HEK293 (cell line): Measurements from ENCODE around the gene SCN7A.

Experiments
- CTCF ChIA-PET: fragments of 350-600 bp; formaldehyde crosslinking; extraction: SDS; loops from one replicate; lab custom pipeline; 2021; ENCODE audit warnings: antibody characterized with exemption; lab: Yijun Ruan, JAX
- POLR2A ChIA-PET: fragments of 300-600 bp; formaldehyde crosslinking; extraction: SDS; loops from one replicate; lab custom pipeline; 2020; ENCODE audit warnings: antibody characterized with exemption, inconsistent platforms; lab: Yijun Ruan, JAX
- H3K27ac ChIP-seq: fragments of 200-500 bp; sonication (Bioruptor generic); 2 replicates; pipeline ENCODE4 v1.5.1; 2014; ENCODE audit warnings: low read depth, low read length, control low read depth, inconsistent platforms; ENCODE audit errors: extremely low read depth
- H3K36me3 ChIP-seq, 2 experiments: fragments of 200-500 bp in 1 of 2; sonication (Bioruptor generic) in 1 of 2; 1 replicate in 1 of 2; 2 replicates in 1 of 2; pipeline ENCODE4 v1.5.1; 2014 to 2017; ENCODE audit warnings: inconsistent platforms in 2 of 2, low read length in 2 of 2; ENCODE audit not compliant: control insufficient read depth in 2 of 2, insufficient read depth in 1 of 2
- H3K4me1 ChIP-seq: fragments of 200-500 bp; sonication (Bioruptor generic); 2 replicates; pipeline ENCODE4 v1.5.1; 2014; ENCODE audit warnings: mild to moderate bottlenecking, low read length, inconsistent platforms; ENCODE audit not compliant: control insufficient read depth, insufficient read depth
- H3K4me3 ChIP-seq: 2 replicates; pipeline ENCODE4 v1.5.1; 2011; ENCODE audit warnings: low read depth, mild to moderate bottlenecking, control low read depth, low read length, moderate library complexity
- H3K9me3 ChIP-seq: fragments of 200-500 bp; sonication (Bioruptor generic); 2 replicates; pipeline ENCODE4 v1.5.1; 2014; ENCODE audit warnings: low read depth, low read length, inconsistent platforms; ENCODE audit not compliant: control insufficient read depth, insufficient read depth
- GLIS1 ChIP-seq: fragments of 450-650 bp; formaldehyde crosslinking; IDR thresholded peaks from 2 replicates; pipeline ENCODE4 v1.5.1; 2016; ENCODE audit warnings: missing biosample characterization, missing genetic modification characterization
- INSM2 ChIP-seq: fragments of 450-650 bp; formaldehyde crosslinking; IDR thresholded peaks from 2 replicates; pipeline ENCODE4 v1.5.1; 2016; ENCODE audit warnings: missing biosample characterization, missing genetic modification characterization
- MZF1 ChIP-seq: fragments of 450-650 bp; formaldehyde crosslinking; IDR thresholded peaks from 2 replicates; pipeline ENCODE4 v1.5.1; 2017; ENCODE audit warnings: missing biosample characterization, missing genetic modification characterization, borderline replicate concordance
- SCRT2 ChIP-seq: fragments of 450-650 bp; formaldehyde crosslinking; IDR thresholded peaks from 2 replicates; pipeline ENCODE4 v1.5.1; 2016; ENCODE audit warnings: missing biosample characterization, missing genetic modification characterization
- SP3 ChIP-seq: fragments of 450-650 bp; formaldehyde crosslinking; IDR thresholded peaks from 2 replicates; pipeline ENCODE4 v1.5.1; 2016; ENCODE audit warnings: missing biosample characterization, missing genetic modification characterization
- YY2 ChIP-seq: fragments of 450-650 bp; formaldehyde crosslinking; IDR thresholded peaks from 2 replicates; pipeline ENCODE4 v1.5.1; 2016; ENCODE audit warnings: missing biosample characterization, missing genetic modification characterization
- ZBTB1 ChIP-seq: fragments of 450-650 bp; formaldehyde crosslinking; IDR thresholded peaks from 2 replicates; pipeline ENCODE4 v1.5.1; 2016; ENCODE audit warnings: missing biosample characterization, missing genetic modification characterization
- ZNF157 ChIP-seq: fragments of 450-650 bp; formaldehyde crosslinking; IDR thresholded peaks from 2 replicates; pipeline ENCODE4 v1.5.1; 2016; ENCODE audit warnings: missing biosample characterization, missing genetic modification characterization
- ZNF2 ChIP-seq: fragments of 450-650 bp; formaldehyde crosslinking; IDR thresholded peaks from 2 replicates; pipeline ENCODE4 v1.5.1; 2016; ENCODE audit warnings: missing biosample characterization, missing genetic modification characterization
- ZNF292 ChIP-seq: fragments of 450-650 bp; formaldehyde crosslinking; IDR thresholded peaks from 2 replicates; pipeline ENCODE4 v1.5.1; 2016; ENCODE audit warnings: low read depth, missing biosample characterization, missing genetic modification characterization, borderline replicate concordance
- ZNF404 ChIP-seq: fragments of 450-650 bp; formaldehyde crosslinking; IDR thresholded peaks from 2 replicates; pipeline ENCODE4 v1.5.1; 2017; ENCODE audit warnings: missing biosample characterization, missing genetic modification characterization
- ZNF416 ChIP-seq: fragments of 450-650 bp; formaldehyde crosslinking; IDR thresholded peaks from 2 replicates; pipeline ENCODE4 v1.5.1; 2016; ENCODE audit warnings: missing biosample characterization, missing genetic modification characterization
- ZNF544 ChIP-seq: fragments of 450-650 bp; formaldehyde crosslinking; IDR thresholded peaks from 2 replicates; pipeline ENCODE4 v1.5.0; 2017; ENCODE audit warnings: missing biosample characterization, missing genetic modification characterization
- ZNF561 ChIP-seq: fragments of 450-650 bp; IDR thresholded peaks from 2 replicates; pipeline ENCODE4 v1.5.1; 2018; ENCODE audit warnings: missing biosample characterization, missing genetic modification characterization, borderline replicate concordance
- ZNF623 ChIP-seq: fragments of 450-650 bp; formaldehyde crosslinking; IDR thresholded peaks from 2 replicates; pipeline ENCODE4 v1.5.1; 2016; ENCODE audit warnings: missing biosample characterization, missing genetic modification characterization
- ZNF654 ChIP-seq: fragments of 450-650 bp; formaldehyde crosslinking; IDR thresholded peaks from 2 replicates; pipeline ENCODE4 v1.5.1; 2016; ENCODE audit warnings: low read depth, missing biosample characterization, missing genetic modification characterization
- ZNF707 ChIP-seq: fragments of 450-650 bp; formaldehyde crosslinking; IDR thresholded peaks from 2 replicates; pipeline ENCODE4 v1.5.1; 2016; ENCODE audit warnings: missing biosample characterization, missing genetic modification characterization
- ZNF791 ChIP-seq: fragments of 450-650 bp; formaldehyde crosslinking; IDR thresholded peaks from 2 replicates; pipeline ENCODE4 v1.5.1; 2016; ENCODE audit warnings: missing biosample characterization, missing genetic modification characterization
- ZNF830 ChIP-seq: fragments of 450-650 bp; IDR thresholded peaks from 2 replicates; pipeline ENCODE4 v1.5.0; 2018; ENCODE audit warnings: missing biosample characterization, missing genetic modification characterization, low read depth, mild to moderate bottlenecking, moderate library complexity
- TF ChIP-seq, protein P1 (sequence below): fragments of 450-650 bp; IDR thresholded peaks from 2 replicates; pipeline ENCODE4 v1.5.1; 2018; ENCODE audit warnings: missing biosample characterization, missing genetic modification characterization
- TF ChIP-seq, protein P2 (sequence below): fragments of 450-650 bp; formaldehyde crosslinking; IDR thresholded peaks from 2 replicates; pipeline ENCODE4 v1.5.1; 2016; ENCODE audit warnings: missing biosample characterization, missing genetic modification characterization

SCN7A gene

DNA sequence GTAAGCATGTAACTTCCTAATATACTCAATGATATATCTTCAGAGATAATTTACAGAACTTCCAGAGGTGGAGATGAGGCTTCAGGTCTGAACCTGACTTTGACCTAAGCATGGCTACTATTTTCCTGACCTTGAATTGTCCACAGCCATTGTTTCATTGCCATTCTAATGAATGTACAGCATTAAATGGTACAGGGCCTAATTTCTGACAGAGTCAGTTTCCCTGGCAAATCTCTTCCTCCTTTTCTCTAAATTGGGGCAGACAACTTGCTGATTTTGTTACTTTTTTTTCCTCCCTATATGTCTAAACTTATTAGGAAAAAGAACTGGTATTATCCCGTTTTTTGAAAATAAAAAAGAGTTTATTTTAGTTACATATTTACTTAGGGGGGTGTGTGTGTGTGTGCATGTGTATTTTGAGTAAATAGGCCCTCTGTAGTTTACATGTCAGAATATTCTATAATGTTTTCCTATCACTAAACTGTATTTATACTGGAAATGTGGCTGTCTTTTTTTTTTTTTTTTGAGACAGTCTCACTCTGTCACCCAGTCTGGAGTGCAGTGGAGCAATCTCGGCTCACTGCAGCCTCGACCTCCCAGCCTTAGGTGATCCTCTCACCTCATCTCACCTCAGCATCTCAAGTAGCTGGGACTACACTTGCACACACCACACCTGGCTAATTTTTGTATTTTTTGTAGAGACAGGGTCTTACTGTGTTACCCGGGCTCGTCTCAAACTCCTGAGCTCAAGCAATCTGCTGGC, 75.0 kb downstream of the SCN7A start:
- no peaks in the 10 kb centered on the region for H3K36me3 ChIP-seq
- ChIA-PET POLR2A (no interaction called here), CTCF (interaction anchor here (0.6 to 2.0 kb wide), 13 partner anchors 10 to 394 kb away, joined by 3 to 14 read pairs (median 4); no protein-coding TSS in a partner anchor)
- H3K9me3 ChIP-seq: no peaks in the 10 kb centered on the region
- no peak for TF ChIP-seq ZNF404 (tag by site-specific recombination)
- TF ChIP-seq, protein P1, sequence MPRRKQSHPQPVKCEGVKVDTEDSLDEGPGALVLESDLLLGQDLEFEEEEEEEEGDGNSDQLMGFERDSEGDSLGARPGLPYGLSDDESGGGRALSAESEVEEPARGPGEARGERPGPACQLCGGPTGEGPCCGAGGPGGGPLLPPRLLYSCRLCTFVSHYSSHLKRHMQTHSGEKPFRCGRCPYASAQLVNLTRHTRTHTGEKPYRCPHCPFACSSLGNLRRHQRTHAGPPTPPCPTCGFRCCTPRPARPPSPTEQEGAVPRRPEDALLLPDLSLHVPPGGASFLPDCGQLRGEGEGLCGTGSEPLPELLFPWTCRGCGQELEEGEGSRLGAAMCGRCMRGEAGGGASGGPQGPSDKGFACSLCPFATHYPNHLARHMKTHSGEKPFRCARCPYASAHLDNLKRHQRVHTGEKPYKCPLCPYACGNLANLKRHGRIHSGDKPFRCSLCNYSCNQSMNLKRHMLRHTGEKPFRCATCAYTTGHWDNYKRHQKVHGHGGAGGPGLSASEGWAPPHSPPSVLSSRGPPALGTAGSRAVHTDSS (tag by site-specific recombination): no peak
- no peaks in the 10 kb centered on the region for H3K4me1 ChIP-seq
- H3K27ac ChIP-seq: no peak overlapping the region
- H3K4me3 ChIP-seq: no peak overlapping the region

GRCh38 chr2:166417669-166418068, 76.4 kb downstream of the SCN7A start:
- H3K9me3 ChIP-seq: no peaks in the 10 kb centered on the region
- H3K4me1 ChIP-seq: no peaks in the 10 kb centered on the region
- no peak for TF ChIP-seq ZNF157 (tag by site-specific recombination)
- no peak for TF ChIP-seq SP3 (tag by site-specific recombination)
- no peak for TF ChIP-seq ZBTB1 (tag by site-specific recombination)
- TF ChIP-seq SCRT2 (tag by site-specific recombination): no peak
- TF ChIP-seq ZNF654 (tag by site-specific recombination): peak; percentile 13; the same call in 1 of the 2 replicates
- no peaks in the 10 kb centered on the region for H3K36me3 ChIP-seq
- CTCF ChIA-PET: interaction anchor here (0.6 to 1.5 kb wide), 7 partner anchors 32 to 377 kb away, joined by 3 to 7 read pairs (median 4); no protein-coding TSS in a partner anchor
- no peak overlapping the region for H3K27ac ChIP-seq
- POLR2A ChIA-PET: no interaction called here
- no peak overlapping the region for H3K4me3 ChIP-seq

DNA sequence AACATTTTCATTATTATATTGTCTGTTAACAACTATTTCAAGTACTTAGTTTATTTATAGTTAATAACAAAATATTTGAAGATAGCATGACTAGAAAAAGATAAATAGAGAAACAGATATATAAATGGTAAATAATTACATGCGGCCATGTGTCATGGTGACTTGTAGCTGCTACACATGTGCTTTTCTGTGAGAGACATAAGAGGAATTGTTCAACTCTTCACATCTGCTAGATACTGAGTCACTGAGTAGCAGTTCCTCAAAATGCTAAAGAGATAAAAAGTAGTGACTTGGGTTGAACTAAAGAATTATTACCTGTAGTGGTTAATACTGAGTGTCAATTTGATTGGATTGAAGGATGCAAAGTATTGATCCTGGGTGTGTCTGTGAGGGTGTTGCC, 80.8 kb downstream of the SCN7A start:
- no peaks in the 10 kb centered on the region for H3K9me3 ChIP-seq
- POLR2A ChIA-PET: no interaction called here
- no peaks in the 10 kb centered on the region for H3K4me1 ChIP-seq
- no peaks in the 10 kb centered on the region for H3K36me3 ChIP-seq
- CTCF ChIA-PET: no interaction called here
- H3K27ac ChIP-seq: no peak overlapping the region
- H3K4me3 ChIP-seq: no peak overlapping the region
- TF ChIP-seq ZNF830 (tag by site-specific recombination) (no peak), INSM2 (tag by site-specific recombination) (no peak), ZNF2 (tag by site-specific recombination) (no peak), GLIS1 (tag by site-specific recombination) (no peak), ZNF707 (tag by site-specific recombination) (no peak), ZNF791 (no peak), ZNF292 (tag by site-specific recombination) (no peak), MZF1 (tag by site-specific recombination) (no peak), YY2 (tag by site-specific recombination) (no peak), ZNF544 (tag by site-specific recombination) (no peak), SCRT2 (tag by site-specific recombination) (no peak), ZNF623 (tag by site-specific recombination) (no peak), ZNF561 (tag by site-specific recombination) (no peak), ZNF416 (tag by site-specific recombination) (no peak), SP3 (tag by site-specific recombination) (no peak)
- TF ChIP-seq, protein P2, sequence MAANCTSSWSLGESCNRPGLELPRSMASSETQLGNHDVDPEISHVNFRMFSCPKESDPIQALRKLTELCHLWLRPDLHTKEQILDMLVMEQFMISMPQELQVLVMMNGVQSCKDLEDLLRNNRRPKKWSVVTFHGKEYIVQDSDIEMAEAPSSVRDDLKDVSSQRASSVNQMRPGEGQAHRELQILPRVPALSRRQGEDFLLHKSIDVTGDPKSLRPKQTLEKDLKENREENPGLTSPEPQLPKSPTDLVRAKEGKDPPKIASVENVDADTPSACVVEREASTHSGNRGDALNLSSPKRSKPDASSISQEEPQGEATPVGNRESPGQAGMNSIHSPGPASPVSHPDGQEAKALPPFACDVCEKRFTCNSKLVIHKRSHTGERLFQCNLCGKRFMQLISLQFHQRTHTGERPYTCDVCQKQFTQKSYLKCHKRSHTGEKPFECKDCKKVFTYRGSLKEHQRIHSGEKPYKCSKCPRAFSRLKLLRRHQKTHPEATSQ (tag by site-specific recombination): no peak
